PFSK-1 (cell line): ENCODE data around the gene SRSF4.

Source experiments
- FOXP2 ChIP-seq: optimal IDR thresholded peaks from 2 replicates; pipeline ENCODE3; 2011; ENCODE audit warnings: borderline replicate concordance, control low read depth, inconsistent platforms; ENCODE audit not compliant: insufficient read depth; ENCODE audit errors: extremely low read length, extremely low read depth
- POLR2AphosphoS5 ChIP-seq: IDR thresholded peaks from 2 replicates; pipeline ENCODE4 v1.6.1; 2012; ENCODE audit warnings: low read depth, mild to moderate bottlenecking, control low read depth, low read length, moderate library complexity
- REST ChIP-seq, 2 experiments: IDR thresholded peaks; 2 replicates each; pipeline versions ENCODE4 v1.6.1 to v1.8.0; 2011 to 2012; ENCODE audit warnings: low read depth in 2 of 2, low read length in 2 of 2, control low read depth in 1 of 2, inconsistent platforms in 1 of 2, mild to moderate bottlenecking in 1 of 2, moderate library complexity in 1 of 2; ENCODE audit not compliant: insufficient read depth in 1 of 2
- SIN3A ChIP-seq: IDR thresholded peaks from 2 replicates; pipeline ENCODE4 v1.6.1; 2012; ENCODE audit warnings: mild to moderate bottlenecking, low read length, moderate library complexity, borderline replicate concordance; ENCODE audit not compliant: insufficient read depth
- TAF1 ChIP-seq: IDR thresholded peaks from 2 replicates; pipeline ENCODE4 v1.6.1; 2012; ENCODE audit warnings: low read length, control low read depth, borderline replicate concordance; ENCODE audit not compliant: insufficient read depth

SRSF4 gene

DNA sequence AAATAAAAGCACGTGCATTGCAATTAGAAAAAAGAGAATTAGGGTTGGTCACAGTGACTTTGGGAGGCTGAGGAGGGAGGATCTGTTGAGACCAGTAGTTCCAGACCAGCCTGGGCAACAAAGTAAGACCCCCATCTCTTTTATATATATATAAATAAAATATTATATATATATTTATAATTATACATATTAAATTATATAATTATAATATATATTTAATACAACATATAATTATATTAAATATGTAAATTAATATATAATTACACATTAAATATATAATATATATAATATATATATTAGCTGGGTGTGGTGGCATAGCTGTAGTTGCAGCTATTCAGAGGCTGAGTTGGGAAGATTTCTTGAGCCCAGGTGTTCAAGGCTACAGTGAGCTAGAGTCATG lies 81.2 kb downstream of the SRSF4 start:
- TF ChIP-seq REST (IDR thresholded peaks at IDR 0.05; ENCODE audit: insufficient read depth in 1 of 2, low read depth in 2 of 2, low read length in 2 of 2), result no peak
- no peak for TF ChIP-seq FOXP2
- TF ChIP-seq SIN3A, result no peak
- TF ChIP-seq POLR2AphosphoS5, result no peak
- no peak for TF ChIP-seq TAF1

DNA sequence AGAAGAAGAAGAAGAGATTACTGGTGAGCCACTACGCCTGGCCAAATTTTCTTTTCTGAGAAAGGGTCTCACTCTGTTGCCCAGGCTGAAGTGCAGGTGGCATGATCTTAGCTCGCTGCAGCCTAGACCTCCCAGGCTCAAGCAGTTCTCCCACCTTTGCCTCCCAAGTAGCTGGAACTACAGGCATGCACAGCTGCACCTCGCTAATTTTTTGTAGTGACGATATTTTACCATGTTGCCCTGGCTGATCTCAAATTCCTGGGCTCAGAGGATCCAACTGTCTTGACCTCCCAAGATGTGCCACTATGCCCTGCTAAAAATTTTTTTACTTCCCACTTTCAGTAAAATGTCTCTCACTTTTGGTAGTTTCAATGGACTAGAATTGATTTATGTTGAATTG lies 82.4 kb downstream of the SRSF4 start:
- TF ChIP-seq POLR2AphosphoS5, result no peak
- TF ChIP-seq REST (IDR thresholded peaks at IDR 0.05; ENCODE audit: insufficient read depth in 1 of 2, low read depth in 2 of 2, low read length in 2 of 2), result no peak
- no peak for TF ChIP-seq FOXP2
